Hematopoietic multipotent progenitor cell treated with erythropoietin and hydrocortisone succinate and interleukin-3 and kit ligand, for 17 days (in vitro differentiated cells): ENCODE measurements around the gene MED28.
"Not testable (repeated sequence)": the region's sequence is repeated elsewhere in the genome, so short reads cannot be mapped to it uniquely, and the experiment has no call there.

ENCODE experiments used
- DNase-seq: peaks from one replicate; pipeline ENCODE4 v3.0.0-alpha.2; 2015; ENCODE audit warnings: low spot score

MED28 gene

DNA sequence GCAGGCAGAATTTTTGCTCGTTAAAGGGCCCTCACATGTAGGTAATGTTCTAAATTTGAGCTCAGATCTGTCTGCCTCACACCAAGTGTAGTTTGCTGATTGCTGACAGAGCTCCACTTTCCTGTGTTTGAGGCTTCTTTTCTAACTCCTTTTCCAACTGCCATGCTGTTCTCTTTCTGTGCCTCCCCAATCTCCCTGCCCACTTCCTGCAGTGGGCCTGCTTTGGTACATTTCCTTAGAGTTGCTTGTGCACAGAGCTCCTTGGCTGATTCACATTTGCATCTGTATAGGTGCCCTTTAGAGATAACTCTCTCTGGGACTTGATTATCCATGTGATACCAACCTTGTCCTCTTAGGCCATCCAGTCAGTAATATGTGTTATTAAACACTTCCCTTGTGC, 4.5 kb downstream of the MED28 start:
- no peak for DNase-seq

DNA sequence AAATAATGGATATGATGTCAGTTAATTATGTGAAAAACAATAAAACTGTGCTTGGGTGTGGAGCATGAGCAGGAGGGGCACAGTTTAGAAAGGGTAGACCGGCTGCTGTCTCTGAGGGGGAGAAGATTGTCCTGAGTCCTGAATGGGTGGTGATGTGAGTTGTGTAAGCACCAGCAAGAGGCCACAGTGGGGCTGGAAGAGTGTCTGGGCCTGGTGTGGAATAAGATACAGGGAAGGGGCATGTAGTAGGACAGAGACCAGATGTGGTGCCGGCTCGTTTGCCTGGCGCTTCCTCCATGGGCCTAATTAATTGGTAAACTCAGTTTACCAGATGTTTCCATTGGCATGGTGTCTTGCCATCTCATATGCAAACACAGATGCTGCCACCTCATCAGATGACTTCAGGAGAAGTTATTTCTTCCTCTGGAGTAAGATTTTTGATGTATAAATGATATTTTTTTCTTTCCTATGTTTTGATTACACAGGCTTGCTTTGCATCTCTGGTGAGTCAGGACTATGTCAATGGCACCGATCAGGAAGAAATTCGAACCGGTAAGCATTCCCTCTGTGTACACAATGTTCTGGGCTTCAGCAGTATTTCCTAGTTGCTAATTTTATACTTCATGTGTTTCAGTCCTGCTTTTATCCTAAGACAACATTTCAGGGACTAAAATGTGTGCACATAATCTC, 5.1 kb downstream of the MED28 start:
- no peak for DNase-seq

DNA sequence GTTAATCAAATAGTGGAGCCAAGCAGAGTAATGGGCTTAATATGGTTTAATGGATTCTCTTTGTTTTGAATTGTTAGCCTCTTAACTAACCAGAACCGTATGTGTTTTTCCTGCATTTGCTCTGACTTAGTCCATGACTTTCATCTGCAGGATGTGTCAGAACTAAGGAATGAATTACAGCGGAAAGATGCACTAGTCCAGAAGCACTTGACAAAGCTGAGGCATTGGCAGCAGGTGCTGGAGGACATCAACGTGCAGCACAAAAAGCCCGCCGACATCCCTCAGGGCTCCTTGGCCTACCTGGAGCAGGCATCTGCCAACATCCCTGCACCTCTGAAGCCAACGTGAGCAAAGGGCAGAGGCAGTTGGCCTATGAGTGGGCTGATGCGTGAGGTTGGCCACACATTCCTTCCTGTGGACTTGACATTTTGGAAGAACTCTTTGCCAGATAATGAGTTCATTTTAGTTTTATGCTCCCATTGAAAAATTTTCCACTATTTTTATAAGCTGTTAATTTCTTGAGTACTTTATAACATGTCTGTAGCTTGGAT, 9.1 kb downstream of the MED28 start:
- no peak for DNase-seq

DNA sequence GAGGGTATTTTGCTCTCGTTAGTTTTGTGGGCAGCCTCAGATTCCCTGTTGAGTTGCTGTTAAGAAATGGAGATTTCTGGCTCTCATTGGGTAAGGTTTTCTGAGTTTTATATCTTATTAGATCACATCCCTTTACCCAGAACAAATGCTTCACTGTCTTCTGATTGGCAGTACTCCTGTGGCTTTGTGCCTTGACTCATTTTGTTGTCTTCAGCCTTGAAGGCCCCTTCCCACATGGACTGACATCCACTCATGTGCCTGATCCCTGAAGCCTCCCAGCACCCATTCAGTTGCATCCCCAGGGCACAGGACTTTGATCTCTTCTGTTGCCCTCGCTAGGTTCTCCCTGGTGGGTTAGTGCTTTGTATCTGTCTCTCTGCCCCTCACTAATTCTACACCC, 10.4 kb downstream of the MED28 start:
- DNase-seq: no peak

DNA sequence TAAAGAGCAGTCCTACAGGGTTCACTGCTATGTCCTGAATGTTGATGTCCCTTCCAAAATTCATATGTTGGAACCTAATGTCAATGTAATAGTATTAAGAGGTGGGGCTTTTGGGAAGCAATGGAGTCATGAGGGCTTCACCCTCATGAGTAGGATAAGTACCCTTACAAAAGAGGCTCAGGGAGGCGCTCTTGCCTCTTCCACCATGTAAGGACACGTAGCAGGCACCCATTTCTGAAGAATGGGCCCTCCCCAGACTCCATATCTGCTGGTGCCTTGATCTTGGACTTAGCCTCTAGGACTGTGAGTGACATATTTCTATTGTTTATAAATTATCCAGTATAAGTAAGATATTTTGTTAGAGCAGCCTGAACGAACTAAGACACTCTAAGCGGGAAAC, 15.8 kb downstream of the MED28 start:
- DNase-seq: no peak

DNA sequence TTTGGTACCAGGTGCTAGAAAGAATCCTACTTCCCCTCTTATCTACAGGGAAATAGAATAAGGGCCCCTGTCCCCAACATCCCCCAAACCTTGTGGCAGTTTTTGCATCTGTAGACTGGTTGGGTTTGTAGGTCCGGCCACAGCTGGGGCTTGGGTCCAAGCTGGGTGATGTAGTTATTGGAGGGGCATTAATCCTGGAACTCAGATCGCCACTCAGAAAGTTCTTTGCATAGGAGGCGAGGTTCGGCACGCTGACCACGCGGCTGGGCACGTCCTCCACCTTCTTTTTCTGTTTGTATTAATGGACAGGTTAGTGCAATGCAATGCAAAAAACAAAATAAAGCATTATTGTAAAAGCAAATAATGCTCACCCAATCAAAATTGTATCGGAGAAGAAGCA, 19.2 kb downstream of the MED28 start:
- DNase-seq: no peak

DNA sequence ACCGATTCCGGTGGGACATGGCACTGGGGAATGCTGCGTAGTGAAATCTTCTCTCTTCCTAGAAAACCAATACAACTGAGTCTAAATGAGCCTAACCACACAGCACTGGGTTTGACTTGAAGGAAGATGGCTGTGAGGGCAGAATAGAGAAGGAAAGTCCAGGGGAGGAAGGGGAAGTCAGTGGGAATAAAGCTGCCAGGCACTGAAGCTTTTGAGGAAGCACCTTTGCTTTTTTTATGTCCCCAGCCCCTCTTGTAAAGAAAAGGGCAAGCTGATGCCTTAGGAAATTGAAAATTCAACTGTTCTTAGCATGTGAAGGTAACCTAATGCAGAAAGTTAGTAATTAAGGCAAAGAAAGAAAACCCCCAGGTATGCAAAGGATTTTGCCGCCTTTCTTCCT, 20.6 kb downstream of the MED28 start:
- DNase-seq: no peak

DNA sequence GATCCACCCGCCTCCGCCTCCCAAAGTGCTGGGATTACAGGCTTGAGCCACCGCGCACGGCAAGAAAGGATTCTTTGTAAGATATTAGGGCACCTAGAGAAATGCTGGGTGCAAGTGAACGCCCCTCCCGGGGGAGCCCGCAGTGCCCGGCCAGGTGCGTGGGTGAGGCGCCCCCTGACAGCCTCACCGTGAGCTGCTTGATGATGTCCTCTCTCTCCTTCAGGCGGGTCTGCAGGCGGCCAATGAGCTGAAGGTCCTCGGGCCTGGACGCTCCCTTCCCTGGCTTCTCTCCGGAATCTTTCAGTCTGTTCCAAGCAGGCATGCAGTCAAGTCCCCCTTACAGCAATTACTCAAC, 21.9 kb downstream of the MED28 start:
- DNase-seq: no peak

DNA sequence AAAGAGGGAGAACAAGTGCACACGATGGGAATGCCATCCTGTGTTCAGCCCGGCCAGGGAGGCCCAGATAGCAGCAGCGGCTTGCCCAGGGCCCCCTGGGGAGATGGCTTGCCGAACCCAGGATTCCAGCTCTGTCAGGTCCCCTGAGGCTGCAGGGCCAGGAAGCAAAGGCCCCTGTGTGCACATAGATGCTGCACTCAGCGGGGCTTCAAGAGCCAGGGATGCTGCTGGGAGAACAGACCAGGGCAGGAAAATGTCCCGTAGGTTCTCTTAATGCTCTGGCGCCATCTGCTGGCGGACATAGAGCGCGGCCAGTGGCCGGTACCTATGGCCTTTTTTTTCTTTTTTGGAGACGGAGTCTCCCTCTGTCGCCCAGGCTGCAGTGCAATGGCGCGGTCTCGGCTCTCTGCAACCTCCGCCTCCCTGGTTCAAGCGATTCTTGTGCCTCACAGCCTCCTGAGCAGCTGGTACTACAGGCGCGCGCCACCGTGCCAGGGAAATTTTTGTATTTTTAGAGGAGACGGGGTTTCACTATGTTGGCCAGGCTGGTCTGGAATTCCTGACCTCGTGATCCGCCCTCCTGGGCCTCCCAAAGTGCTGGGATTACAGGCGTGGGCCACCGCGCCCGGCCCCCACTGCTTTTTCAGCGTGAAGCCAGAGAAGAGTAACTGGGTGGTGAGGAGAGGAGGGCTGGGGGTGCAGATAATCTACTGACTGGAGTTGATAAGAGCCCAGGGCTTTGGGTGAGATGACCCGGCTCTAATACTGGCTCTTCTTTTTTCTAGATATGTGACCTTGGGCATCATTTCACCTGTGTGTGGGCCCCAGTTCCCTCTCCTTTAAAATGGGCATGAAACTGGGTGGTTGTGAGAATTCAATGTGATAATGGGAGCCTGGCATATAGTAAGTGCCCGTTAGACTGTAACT, 22.5 kb downstream of the MED28 start:
- peak; percentile 84 for DNase-seq

DNA sequence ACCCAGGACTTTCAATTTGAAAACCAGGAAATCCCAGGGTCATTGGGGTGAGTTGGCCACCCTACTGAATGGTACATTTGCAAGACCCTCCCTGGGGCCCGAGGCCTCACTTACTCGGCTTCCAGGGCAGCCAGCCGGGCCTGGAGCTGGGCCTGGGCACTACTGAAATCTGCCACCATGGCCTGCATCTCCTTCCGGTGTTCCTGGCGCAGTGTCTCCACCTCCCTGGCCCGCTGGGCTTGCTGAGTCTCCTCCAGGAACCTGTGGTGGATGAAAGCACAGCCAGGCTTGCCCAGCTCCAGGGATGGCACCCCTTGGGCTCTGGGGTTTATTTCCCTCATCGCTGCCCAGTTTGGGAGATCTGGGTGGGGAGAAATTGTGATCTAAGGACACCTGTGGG, 24.7 kb downstream of the MED28 start:
- DNase-seq: no peak

DNA sequence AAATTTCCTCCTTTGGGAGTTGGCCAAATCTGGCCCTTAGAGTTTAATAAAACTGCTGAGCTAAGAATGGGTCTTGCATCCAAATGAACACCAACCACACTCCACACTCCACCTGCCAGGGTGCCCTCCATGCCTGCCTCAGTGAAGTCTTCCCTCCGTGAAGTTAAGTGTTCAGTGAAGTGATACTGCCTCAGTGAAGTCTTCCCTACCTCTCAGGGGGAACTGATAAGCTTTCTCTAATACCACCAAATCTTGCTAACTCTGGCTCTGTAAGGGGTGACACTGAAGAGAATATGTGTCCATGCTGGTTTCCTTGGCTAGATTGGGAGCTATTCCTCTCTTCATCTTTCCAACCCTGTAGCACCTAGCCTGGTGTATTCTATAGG, 27.9 kb downstream of the MED28 start:
- no peak for DNase-seq

DNA sequence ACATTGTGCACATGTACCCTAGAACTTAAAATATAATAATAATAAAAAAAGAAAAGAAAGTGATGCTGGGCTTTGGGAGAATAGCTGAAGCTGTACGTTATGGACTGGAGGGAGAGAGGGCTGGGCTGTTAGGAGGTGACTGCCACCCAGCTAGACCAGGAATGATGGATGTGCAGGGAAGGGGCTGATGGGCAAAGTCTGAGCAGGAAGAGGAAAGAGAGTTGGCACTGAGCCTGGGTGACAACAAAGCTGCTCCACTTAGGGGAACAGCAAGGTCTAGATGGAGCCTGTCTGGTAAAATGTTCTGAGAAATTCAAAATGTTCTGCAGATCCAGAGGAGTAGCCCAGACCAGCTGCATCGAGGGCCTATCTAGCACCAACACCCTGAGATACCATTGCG, 32.3 kb downstream of the MED28 start:
- no peak for DNase-seq

DNA sequence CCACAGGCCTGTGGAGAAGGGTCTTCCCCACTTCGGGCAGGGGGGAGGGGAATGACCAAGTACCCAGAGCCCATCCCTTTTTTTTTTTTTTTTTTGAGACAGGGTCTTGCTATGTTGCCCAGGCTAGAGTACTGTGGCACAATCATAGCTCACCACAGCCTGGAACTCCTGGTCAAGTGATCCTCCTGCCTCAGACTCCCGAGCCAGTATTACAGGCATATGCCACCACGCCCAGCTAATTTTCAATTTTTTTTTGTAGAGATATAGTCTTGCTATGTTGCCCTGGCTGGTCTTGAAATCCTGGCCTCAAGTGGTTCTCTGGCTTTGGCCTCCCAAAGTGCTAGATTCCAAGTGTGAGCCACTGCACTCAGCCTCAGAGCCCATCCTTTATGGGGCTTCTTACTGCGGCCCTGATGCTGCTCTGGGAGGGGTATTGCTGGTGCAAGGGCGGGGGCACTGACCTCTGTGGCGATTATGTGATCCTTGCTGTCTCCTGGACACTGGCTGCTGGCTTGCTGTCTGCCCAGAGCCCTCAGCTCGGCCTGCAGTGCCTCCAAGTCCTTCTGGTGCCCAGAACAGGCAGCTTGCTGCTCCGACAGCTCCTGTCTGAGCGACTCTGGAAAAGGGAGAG, 32.9 kb downstream of the MED28 start:
- no peak for DNase-seq

DNA sequence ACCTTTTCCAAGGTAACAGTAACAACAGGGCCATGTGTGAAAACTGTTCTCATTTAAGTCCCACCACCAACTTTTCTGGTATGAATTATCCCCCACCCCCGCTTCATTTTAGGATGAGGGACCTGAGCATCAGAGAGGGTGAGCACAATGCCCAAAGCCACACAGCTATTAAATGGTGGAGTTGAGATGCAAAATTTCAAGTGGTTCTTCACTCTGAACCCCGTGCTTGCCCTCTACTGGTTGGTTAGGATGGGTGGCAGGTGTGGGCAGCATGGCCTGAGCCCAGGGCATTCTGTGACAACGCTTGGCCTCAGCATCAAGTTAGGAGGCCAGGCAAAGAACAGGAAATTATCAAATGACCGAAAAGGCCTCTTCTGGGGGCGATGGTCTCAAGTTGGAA, 33.5 kb downstream of the MED28 start:
- DNase-seq: no peak

DNA sequence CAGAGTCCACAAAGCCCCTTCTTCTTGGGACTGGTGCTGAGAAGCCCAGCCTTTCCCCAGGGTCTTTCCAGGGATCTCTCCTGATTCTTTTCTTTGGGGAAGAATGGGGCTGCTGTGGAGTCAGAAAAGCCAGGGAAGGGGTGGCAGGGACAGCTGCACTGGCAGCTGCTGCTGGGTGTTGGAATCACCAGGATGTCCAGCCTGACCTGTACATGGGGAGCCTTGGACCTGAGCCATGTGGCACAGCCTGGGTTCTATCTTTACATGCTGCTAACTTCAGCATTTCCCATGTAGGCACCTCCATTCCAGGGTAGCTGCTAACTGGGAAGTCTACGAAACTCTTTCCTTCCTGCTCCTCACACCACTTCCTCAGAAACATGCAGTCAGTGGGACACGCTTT, 36.0 kb downstream of the MED28 start:
- DNase-seq: no peak

DNA sequence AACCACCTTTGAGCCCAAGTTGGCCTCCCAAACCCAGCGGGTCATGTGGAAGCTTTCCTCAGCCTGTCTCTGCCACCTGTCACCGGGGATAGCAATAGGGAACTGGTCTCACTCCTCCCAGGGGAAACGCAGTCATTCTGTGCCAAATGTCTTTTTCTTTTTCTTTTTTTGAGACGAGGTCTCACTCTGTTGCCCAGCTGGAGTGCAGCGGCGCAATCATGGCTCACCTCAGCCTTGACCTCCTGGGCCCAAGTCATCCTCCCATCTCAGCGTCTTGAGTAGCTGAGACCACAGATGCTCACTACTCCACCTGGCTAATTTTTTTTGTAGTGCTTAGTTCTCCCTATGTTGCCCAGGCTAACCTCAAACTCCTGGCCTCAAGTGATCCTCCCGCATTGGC, 40.3 kb downstream of the MED28 start:
- no peak for DNase-seq

DNA sequence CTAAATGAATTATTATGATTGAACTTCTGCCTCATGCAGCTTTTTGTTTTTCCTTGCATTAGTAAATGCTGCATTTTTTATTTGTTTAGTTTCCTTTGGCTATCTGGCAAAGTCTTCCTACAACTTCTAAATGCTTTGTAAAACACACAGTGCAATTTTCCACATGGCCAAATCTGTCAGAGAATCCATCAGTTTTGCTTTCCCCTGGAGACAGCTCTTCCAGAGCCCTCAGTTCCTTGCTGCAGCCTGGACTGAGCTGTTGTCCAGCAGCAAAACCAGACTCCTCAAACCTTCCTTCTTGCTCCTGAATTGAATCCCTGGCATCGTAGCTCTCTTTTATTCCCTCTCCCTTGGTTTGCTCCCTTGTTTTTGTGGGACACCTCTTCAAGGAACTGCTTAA, 42.6 kb downstream of the MED28 start:
- no peak for DNase-seq

DNA sequence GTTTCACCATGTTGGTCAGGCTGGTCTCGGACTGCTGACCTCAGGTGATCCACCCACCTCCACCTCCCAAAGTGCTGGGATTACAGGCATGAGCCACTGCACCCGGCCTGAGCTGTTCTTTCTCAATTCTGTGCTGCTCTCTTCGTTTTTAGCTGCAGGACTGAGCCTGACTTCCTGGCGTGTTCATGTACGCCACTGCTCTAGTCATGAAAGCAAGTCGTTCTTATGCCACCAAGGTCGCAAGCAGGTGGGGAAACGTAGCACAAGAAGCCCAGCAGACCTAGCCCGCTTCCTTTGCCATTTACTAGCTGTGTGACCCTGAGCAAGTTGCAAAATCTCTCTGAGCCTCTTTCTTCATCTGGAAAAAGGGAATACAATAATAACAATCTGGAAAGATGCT, 43.4 kb downstream of the MED28 start:
- DNase-seq: no peak

DNA sequence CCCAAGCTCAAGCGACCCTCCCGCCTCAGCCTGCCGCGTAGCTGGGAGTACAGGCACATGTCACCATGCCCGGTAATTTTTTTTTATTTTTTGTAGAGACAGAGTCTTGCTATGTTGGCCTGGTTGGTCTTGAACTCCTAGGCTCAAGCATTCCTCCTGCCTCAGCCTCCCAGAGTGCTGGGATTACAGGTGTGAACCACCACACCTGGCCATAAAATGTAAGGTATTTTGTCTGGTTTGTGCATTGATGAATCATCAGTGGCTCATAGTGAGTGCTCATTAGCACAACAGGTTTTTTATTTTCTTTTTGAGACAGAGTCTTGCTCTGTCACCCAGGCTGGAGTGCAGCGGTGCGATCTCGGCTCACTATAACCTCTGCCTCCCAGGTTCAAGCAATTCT, 44.8 kb downstream of the MED28 start:
- DNase-seq: not testable (repeated sequence)

DNA sequence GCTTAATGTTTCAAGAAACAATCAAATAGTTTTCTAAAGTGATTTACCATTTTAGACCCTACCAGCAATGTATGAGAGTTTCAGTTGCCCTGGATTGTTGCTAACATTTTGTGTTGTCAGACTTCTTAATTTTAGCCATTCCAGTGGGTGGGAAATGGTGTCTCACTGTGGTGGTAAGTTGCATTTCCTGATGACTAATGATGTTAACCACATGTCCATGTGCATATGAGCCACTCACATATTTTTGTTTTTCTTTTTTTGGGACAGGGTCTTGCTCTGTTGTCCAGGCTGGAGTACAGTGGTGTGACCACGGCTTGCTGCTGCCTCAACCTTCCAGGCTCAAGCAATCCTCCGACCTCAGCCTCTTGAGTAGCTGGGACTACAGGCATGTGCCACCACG, 48.3 kb downstream of the MED28 start:
- DNase-seq: no peak

DNA sequence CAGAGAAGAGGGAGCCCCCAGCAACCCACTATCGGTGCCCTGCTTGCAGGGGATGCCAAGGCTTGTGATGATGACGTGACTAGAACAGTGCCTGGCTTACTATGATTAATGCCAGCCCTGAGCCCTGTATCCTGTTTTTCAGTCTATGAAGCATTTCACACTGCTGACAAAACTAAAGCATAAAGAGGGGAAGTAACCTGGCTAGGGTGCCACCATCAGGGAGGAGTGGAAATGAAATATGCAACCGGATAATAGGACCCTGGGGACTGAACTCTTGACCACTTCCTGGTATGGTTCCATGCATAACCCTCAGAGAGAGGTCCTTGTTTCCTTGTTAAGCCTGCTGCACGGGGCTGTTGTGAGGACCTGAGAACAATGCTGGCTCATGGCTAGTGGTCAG, 50.3 kb downstream of the MED28 start:
- no peak for DNase-seq

DNA sequence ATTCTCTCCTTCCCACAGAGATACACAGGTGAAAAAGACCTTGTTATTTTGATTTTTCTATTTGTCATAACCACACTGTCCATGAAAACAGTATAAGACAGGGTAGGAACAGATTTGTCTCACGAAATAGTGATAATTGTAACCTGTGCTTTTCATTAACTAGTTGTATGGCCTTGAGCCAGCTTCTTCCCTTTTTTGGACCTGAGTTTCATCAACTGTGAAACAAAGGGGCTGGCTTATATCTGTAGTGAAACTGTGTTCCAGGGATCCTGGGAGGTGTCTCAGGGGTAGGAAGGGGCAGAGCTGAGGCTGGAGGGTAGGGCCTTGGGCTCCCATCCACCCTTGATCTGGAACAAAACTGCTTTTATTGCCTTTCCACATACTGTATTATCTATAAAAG, 50.9 kb downstream of the MED28 start:
- DNase-seq: no peak

DNA sequence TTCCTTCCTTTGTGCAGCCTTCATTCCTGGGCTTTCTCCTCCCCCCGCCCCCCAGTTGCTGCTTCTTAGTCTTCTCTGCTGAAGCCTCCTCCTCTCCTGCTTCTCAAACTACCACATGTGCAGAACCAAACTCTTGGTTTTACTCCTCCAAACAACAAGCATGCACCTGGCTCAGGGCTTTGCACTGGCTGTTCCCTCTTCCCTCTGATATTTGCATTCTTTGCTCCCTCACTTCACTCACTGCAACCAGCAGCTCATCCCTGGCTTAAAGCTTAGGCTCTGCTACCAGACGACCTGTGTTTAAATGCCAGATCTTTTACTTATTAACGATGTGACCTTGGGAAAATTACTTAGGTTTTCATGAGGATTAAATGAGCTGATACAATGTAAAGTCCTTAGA, 51.4 kb downstream of the MED28 start:
- no peak for DNase-seq
